H9 (cell line): ENCODE measurements around the gene HCRT. TPM values are rescaled to one million over a fixed set of nuclear protein-coding genes. Genes with fewer than 3 reads are reported as not detected.

Experiments used
- DNase-seq: peaks from one replicate; pipeline ENCODE4 v3.0.0-alpha.2; 2017
- H2AFZ ChIP-seq: one replicate; pipeline ENCODE4 v1.6.1; 2013; ENCODE audit warnings: mild to moderate bottlenecking, low read length, control low read depth, moderate library complexity
- H2AK5ac ChIP-seq: 2 replicates; pipeline ENCODE4 v1.6.1; 2013; ENCODE audit warnings: low read length, control low read depth, mixed read lengths; ENCODE audit not compliant: insufficient read length
- H2BK120ac ChIP-seq: one replicate; pipeline ENCODE4 v1.6.1; 2013; ENCODE audit warnings: low read depth, mild to moderate bottlenecking, low read length, control low read depth, inconsistent platforms; ENCODE audit not compliant: poor library complexity, severe bottlenecking
- H2BK12ac ChIP-seq: 2 replicates; pipeline ENCODE4 v1.6.1; 2013; ENCODE audit warnings: low read length, control low read depth, mixed read lengths, low read depth; ENCODE audit not compliant: insufficient read length
- H2BK15ac ChIP-seq: 2 replicates; pipeline ENCODE4 v1.6.1; 2013; ENCODE audit warnings: low read depth, low read length, control low read depth
- H2BK20ac ChIP-seq: one replicate; pipeline ENCODE4 v1.6.1; 2013; ENCODE audit warnings: low read depth, mild to moderate bottlenecking, low read length, control low read depth, inconsistent platforms; ENCODE audit not compliant: poor library complexity, severe bottlenecking
- H2BK5ac ChIP-seq: 2 replicates; pipeline ENCODE4 v1.6.1; 2013; ENCODE audit warnings: low read length, control low read depth, mixed read lengths; ENCODE audit not compliant: insufficient read length
- H3K14ac ChIP-seq: 2 replicates; pipeline ENCODE4 v1.6.1; 2013; ENCODE audit warnings: low read length, control low read depth; ENCODE audit not compliant: insufficient read depth
- H3K18ac ChIP-seq: 2 replicates; pipeline ENCODE4 v1.6.1; 2013; ENCODE audit warnings: low read depth, mild to moderate bottlenecking, mixed read lengths, low read length, control low read depth; ENCODE audit not compliant: insufficient read length
- H3K23ac ChIP-seq: 2 replicates; pipeline ENCODE4 v1.6.1; 2013; ENCODE audit warnings: low read length, control low read depth, mixed read lengths, low read depth; ENCODE audit not compliant: insufficient read length
- H3K23me2 ChIP-seq: 2 replicates; pipeline ENCODE4 v1.6.1; 2013; ENCODE audit warnings: low read depth, mild to moderate bottlenecking, mixed read lengths, low read length, control low read depth; ENCODE audit not compliant: insufficient read length, poor library complexity, severe bottlenecking
- H3K27ac ChIP-seq: 2 replicates; pipeline ENCODE4 v1.5.1; 2013; ENCODE audit warnings: low read length, control low read depth, mixed read lengths, low read depth; ENCODE audit not compliant: insufficient read length
- H3K27me3 ChIP-seq: 2 replicates; pipeline ENCODE4 v1.6.1; 2013; ENCODE audit warnings: low read length, control low read depth, inconsistent platforms; ENCODE audit not compliant: insufficient read depth
- H3K4ac ChIP-seq: 2 replicates; pipeline ENCODE4 v1.6.1; 2013; ENCODE audit warnings: low read depth, mild to moderate bottlenecking, control low read depth, inconsistent platforms, low read length, moderate library complexity
- H3K4me1 ChIP-seq: 2 replicates; pipeline ENCODE4 v1.6.1; 2013; ENCODE audit warnings: low read length, control low read depth, inconsistent platforms; ENCODE audit not compliant: insufficient read depth
- H3K4me2 ChIP-seq: 2 replicates; pipeline ENCODE4 v1.6.1; 2013; ENCODE audit warnings: low read length, control low read depth, mixed read lengths; ENCODE audit not compliant: insufficient read length, insufficient read depth
- H3K56ac ChIP-seq: 2 replicates; pipeline ENCODE4 v1.6.1; 2013; ENCODE audit warnings: low read depth, mild to moderate bottlenecking, mixed read lengths, low read length, control low read depth; ENCODE audit not compliant: insufficient read length
- H3K79me1 ChIP-seq: 2 replicates; pipeline ENCODE4 v1.6.1; 2013; ENCODE audit warnings: low read depth, mild to moderate bottlenecking, moderate library complexity, low read length, control low read depth, inconsistent platforms; ENCODE audit not compliant: insufficient read depth, poor library complexity, severe bottlenecking
- H3K79me2 ChIP-seq: 2 replicates; pipeline ENCODE4 v1.6.1; 2013; ENCODE audit warnings: low read length, control low read depth, inconsistent platforms; ENCODE audit not compliant: insufficient read depth
- H3K9ac ChIP-seq: 2 replicates; pipeline ENCODE4 v1.6.1; 2013; ENCODE audit warnings: low read length, control low read depth, mixed read lengths; ENCODE audit not compliant: insufficient read length; ENCODE audit errors: extremely low read depth
- H3K9me3 ChIP-seq: one replicate; pipeline ENCODE4 v1.6.1; 2013; ENCODE audit warnings: low read depth, low read length, inconsistent platforms; ENCODE audit not compliant: control insufficient read depth
- H3T11ph ChIP-seq: one replicate; pipeline ENCODE4 v1.6.1; 2013; ENCODE audit warnings: mild to moderate bottlenecking, low read length, control low read depth, inconsistent platforms
- H4K20me1 ChIP-seq: one replicate; pipeline ENCODE4 v1.6.1; 2013; ENCODE audit not compliant: control insufficient read depth, insufficient read length, insufficient read depth
- H4K5ac ChIP-seq: 2 replicates; pipeline ENCODE4 v1.6.1; 2013; ENCODE audit warnings: low read depth, mild to moderate bottlenecking, mixed read lengths, low read length, control low read depth; ENCODE audit not compliant: insufficient read length
- H4K8ac ChIP-seq: replicated peaks from 2 replicates; pipeline ENCODE4 v1.6.1; 2013; ENCODE audit warnings: low read length, control low read depth, mixed read lengths, low read depth; ENCODE audit not compliant: insufficient read length
- H4K91ac ChIP-seq: 2 replicates; pipeline ENCODE4 v1.6.1; 2013; ENCODE audit warnings: low read depth, mild to moderate bottlenecking, moderate library complexity, mixed read lengths, low read length, control low read depth; ENCODE audit not compliant: insufficient read length
- H3K27ac Mint-ChIP-seq, 3 experiments: 2 replicates in 2 of 3; 3 replicates in 1 of 3; pipeline ENCODE4 v1.8.0; 2020 to 2021; ENCODE audit warnings: mixed read lengths in 3 of 3, mild to moderate bottlenecking in 1 of 3, moderate library complexity in 1 of 3
- H3K27me3 Mint-ChIP-seq: 2 replicates; pipeline ENCODE4 v1.8.0; 2021; ENCODE audit warnings: low read depth, mild to moderate bottlenecking, moderate library complexity, mixed read lengths
- H3K36me3 Mint-ChIP-seq, 3 experiments: 2 replicates in 2 of 3; 3 replicates in 1 of 3; pipeline ENCODE4 v1.8.0; 2020 to 2021; ENCODE audit warnings: low read depth in 3 of 3, mixed read lengths in 3 of 3; ENCODE audit not compliant: insufficient read depth in 1 of 3
- H3K4me1 Mint-ChIP-seq, 2 experiments: 2 replicates each; pipeline ENCODE4 v1.8.0; 2020; ENCODE audit warnings: mixed read lengths in 2 of 2
- H3K4me3 Mint-ChIP-seq, 2 experiments: 2 replicates in 1 of 2; 3 replicates in 1 of 2; pipeline ENCODE4 v1.8.0; 2020 to 2021; ENCODE audit warnings: mild to moderate bottlenecking in 2 of 2, mixed read lengths in 2 of 2, moderate library complexity in 1 of 2
- H3K9me3 Mint-ChIP-seq, 2 experiments: 2 replicates in 1 of 2; 3 replicates in 1 of 2; pipeline ENCODE4 v1.8.0; 2020; ENCODE audit warnings: mild to moderate bottlenecking in 2 of 2, mixed read lengths in 2 of 2, moderate library complexity in 1 of 2
- WGBS: extraction: QIAGEN DNeasy Blood & Tissue Kit; methylation state at CpG from one replicate; pipeline ENCODE4 v1.1.7; 2013; ENCODE audit warnings: missing lambda C conversion rate, low lambda C conversion rate, mixed read lengths; ENCODE audit not compliant: insufficient read length; ENCODE audit errors: extremely low coverage; 5-methylcytosine and 5-hydroxymethylcytosine counted together
- total RNA-seq: library from RNA; stranded (reverse); gene quantifications from 2 replicates; pipeline ENCODE4 v1.2.1, GENCODE V29; 2021
- TF ChIP-seq, protein P1 (sequence below): fragments of 200-600 bp; sonication (generic); conservative IDR thresholded peaks from 3 replicates; pipeline ENCODE4 v1.8.0; 2021; ENCODE audit warnings: antibody characterized with exemption, mild to moderate bottlenecking

HCRT gene
- total RNA-seq, 1 experiment from 2014 or later: not detected

DNA sequence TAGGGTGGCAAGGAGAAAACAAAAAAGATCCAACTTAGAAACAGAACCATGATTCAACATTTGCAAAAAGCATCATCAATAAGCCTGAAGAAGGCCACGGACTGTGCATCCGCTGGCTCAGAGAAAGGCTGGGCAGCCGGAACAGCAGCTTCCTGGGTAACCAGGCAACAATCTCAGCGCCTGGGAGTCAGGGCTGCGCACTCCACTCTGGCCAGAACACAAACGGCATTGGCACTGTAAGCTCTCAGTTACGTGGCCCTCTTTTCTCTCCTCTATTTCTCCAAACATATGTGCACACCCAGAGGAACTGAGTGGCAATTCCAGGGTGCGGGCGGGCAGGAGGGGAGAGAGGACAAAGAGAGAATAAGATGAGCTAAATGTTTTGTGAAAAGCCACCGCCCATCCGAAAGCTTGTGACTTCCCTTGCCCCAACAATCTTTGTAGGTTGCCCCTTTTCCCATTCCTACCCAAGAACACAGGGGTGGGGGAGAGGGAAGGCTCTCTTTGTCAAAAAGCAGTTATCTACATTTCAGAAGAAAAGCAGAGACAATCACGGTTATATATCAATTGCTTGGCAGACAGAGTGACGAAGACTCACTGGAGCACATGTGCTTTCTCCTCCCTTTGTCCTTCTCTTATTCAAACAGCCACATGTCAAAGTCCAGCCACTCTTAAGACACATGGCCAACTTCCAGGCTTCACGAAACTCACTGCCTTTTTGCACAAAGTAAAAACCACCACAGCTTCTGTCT is 15.6 kb upstream of the HCRT start:
- TF ChIP-seq, protein P1, sequence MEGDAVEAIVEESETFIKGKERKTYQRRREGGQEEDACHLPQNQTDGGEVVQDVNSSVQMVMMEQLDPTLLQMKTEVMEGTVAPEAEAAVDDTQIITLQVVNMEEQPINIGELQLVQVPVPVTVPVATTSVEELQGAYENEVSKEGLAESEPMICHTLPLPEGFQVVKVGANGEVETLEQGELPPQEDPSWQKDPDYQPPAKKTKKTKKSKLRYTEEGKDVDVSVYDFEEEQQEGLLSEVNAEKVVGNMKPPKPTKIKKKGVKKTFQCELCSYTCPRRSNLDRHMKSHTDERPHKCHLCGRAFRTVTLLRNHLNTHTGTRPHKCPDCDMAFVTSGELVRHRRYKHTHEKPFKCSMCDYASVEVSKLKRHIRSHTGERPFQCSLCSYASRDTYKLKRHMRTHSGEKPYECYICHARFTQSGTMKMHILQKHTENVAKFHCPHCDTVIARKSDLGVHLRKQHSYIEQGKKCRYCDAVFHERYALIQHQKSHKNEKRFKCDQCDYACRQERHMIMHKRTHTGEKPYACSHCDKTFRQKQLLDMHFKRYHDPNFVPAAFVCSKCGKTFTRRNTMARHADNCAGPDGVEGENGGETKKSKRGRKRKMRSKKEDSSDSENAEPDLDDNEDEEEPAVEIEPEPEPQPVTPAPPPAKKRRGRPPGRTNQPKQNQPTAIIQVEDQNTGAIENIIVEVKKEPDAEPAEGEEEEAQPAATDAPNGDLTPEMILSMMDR: no peak
- no peaks in the 10 kb centered on the region for H3K79me2 ChIP-seq
- no peak overlapping the region for H3K4me3 Mint-ChIP-seq

More for the DNA sequence above, 15.6 kb upstream of the HCRT start:
- Histone ChIP-seq H2AK5ac (no peak overlapping the region), H4K8ac (no peak overlapping the region), H3T11ph (no peak overlapping the region), H2BK15ac (no peak overlapping the region), H2BK12ac (no peak overlapping the region), H3K4me1 (no peaks in the 10 kb centered on the region), H3K18ac (no peak overlapping the region), H3K27me3 (no peaks in the 10 kb centered on the region), H3K4me2 (no peak overlapping the region), H3K56ac (no peak overlapping the region), H4K5ac (no peak overlapping the region), H3K79me1 (no peaks in the 10 kb centered on the region), H3K9me3 (no peaks in the 10 kb centered on the region), H3K14ac (no peak overlapping the region), H2BK5ac (no peak overlapping the region), H3K27ac (no peak overlapping the region), H2BK20ac (no peak overlapping the region), H3K4ac (no peak overlapping the region), H4K20me1 (no peaks in the 10 kb centered on the region), H2AFZ (no peak overlapping the region), H4K91ac (no peak overlapping the region), H3K9ac (no peak overlapping the region), H3K23ac (no peak overlapping the region), H2BK120ac (no peak overlapping the region), H3K23me2 (no peaks in the 10 kb centered on the region)
- H3K36me3 Mint-ChIP-seq: peaks cover 3 to 36% (median 34%) of the 10 kb centered on the region in 3 experiments; a peak in 6 of 7 replicates
- DNase-seq: no peak
- peaks cover 0 to 3% of the 10 kb centered on the region in 2 experiments; a peak in 2 of 4 replicates for H3K4me1 Mint-ChIP-seq
- H3K27me3 Mint-ChIP-seq: no peaks in the 10 kb centered on the region
- H3K9me3 Mint-ChIP-seq: no peaks in the 10 kb centered on the region
- no CpG with 5 or more reads among the region's 14 CpGs for WGBS
- peak overlapping the region in 1 of 3 experiments; percentile 5; a peak in 1 of 7 replicates for H3K27ac Mint-ChIP-seq
